HepG2 (cell line): ENCODE data around the gene PRMT7. TPM values are rescaled to one million over a fixed set of nuclear protein-coding genes. Genes with fewer than 3 reads are reported as not detected.

Experiments used
- AGO1 ChIP-seq: fragments of 200-400 bp; formaldehyde crosslinking; IDR thresholded peaks from 2 replicates; pipeline ENCODE4 v1.6.1; 2017; ENCODE audit warnings: mild to moderate bottlenecking, low read depth, low read length, moderate library complexity; ENCODE audit not compliant: poor library complexity, severe bottlenecking
- BHLHE40 ChIP-seq: IDR thresholded peaks from 2 replicates; pipeline ENCODE4 v1.6.1; 2011; ENCODE audit warnings: low read length, improper control_type of control experiment
- EED ChIP-seq: sonication (generic); formaldehyde crosslinking; IDR thresholded peaks from 2 replicates; pipeline ENCODE4 v1.5.0; 2020; ENCODE audit warnings: mild to moderate bottlenecking, missing genetic modification reagents
- EP300 ChIP-seq, 3 experiments: sonication (generic) in 1 of 3; formaldehyde crosslinking in 1 of 3; IDR thresholded peaks; 2 replicates each; pipeline versions ENCODE4 v1.5.1 to v1.6.1; 2011 to 2020; ENCODE audit warnings: low read depth in 2 of 3, low read length in 2 of 3, borderline replicate concordance in 1 of 3, improper control_type of control experiment in 1 of 3, mild to moderate bottlenecking in 1 of 3, missing genetic modification reagents in 1 of 3, moderate library complexity in 1 of 3
- GATAD2A ChIP-seq: IDR thresholded peaks from 2 replicates; pipeline ENCODE4 v1.6.1; 2016
- HMG20A ChIP-seq: IDR thresholded peaks from 2 replicates; pipeline ENCODE4 v1.6.1; 2016; ENCODE audit warnings: borderline replicate concordance
- IRF2 ChIP-seq: IDR thresholded peaks from 2 replicates; pipeline ENCODE4 v1.6.1; 2018; ENCODE audit warnings: missing genetic modification reagents, missing compliant biosample characterization
- ISX ChIP-seq: sonication (generic); formaldehyde crosslinking; conservative IDR thresholded peaks from 2 replicates; pipeline ENCODE4 v1.5.0; 2020; ENCODE audit warnings: missing genetic modification reagents
- KDM5B ChIP-seq: sonication (generic); formaldehyde crosslinking; IDR thresholded peaks from 2 replicates; pipeline ENCODE4 v1.4.0; 2020; ENCODE audit warnings: missing genetic modification reagents, mild to moderate bottlenecking, borderline replicate concordance
- MLLT10 ChIP-seq: sonication (generic); formaldehyde crosslinking; IDR thresholded peaks from 2 replicates; pipeline ENCODE4 v1.4.0; 2020; ENCODE audit warnings: missing genetic modification reagents
- NR2C2 ChIP-seq: sonication (generic); formaldehyde crosslinking; IDR thresholded peaks from 2 replicates; pipeline ENCODE4 v1.4.0; 2020; ENCODE audit warnings: missing genetic modification reagents, mild to moderate bottlenecking, moderate library complexity, borderline replicate concordance
- PLRG1 ChIP-seq: fragments of 450-650 bp; conservative IDR thresholded peaks from 2 replicates; pipeline ENCODE4 v1.6.1; 2016
- REL ChIP-seq: sonication (generic); formaldehyde crosslinking; conservative IDR thresholded peaks from 2 replicates; pipeline ENCODE4 v1.8.0; 2022; ENCODE audit warnings: mild to moderate bottlenecking, missing genetic modification reagents, moderate library complexity
- SYNCRIP ChIP-seq: fragments of 200-400 bp; formaldehyde crosslinking; IDR thresholded peaks from 2 replicates; pipeline ENCODE4 v1.6.1; 2018; ENCODE audit warnings: mild to moderate bottlenecking, low read depth, low read length; ENCODE audit not compliant: insufficient read depth
- TBL1XR1 ChIP-seq: fragments of 150-350 bp; IDR thresholded peaks from 2 replicates; pipeline ENCODE4 v1.6.1; 2014; ENCODE audit warnings: borderline replicate concordance, low read length; ENCODE audit not compliant: partially characterized antibody
- TGIF2 ChIP-seq: IDR thresholded peaks from 2 replicates; pipeline ENCODE4 v1.6.1; 2016; ENCODE audit warnings: control low read depth, missing compliant biosample characterization
- WIZ ChIP-seq: sonication (generic); formaldehyde crosslinking; IDR thresholded peaks from 2 replicates; pipeline ENCODE4 v1.5.1; 2020; ENCODE audit warnings: mild to moderate bottlenecking, missing genetic modification reagents
- ZBTB33 ChIP-seq: sonication (generic); formaldehyde crosslinking; IDR thresholded peaks from 2 replicates; pipeline ENCODE4 v1.4.0; 2020; ENCODE audit warnings: missing genetic modification reagents
- ZNF264 ChIP-seq: sonication (generic); formaldehyde crosslinking; IDR thresholded peaks from 2 replicates; pipeline ENCODE4 v1.4.0; 2020; ENCODE audit warnings: missing genetic modification reagents
- ZNF282 ChIP-seq: fragments of 450-650 bp; IDR thresholded peaks from 2 replicates; pipeline ENCODE4 v1.6.1; 2018; ENCODE audit not compliant: partially characterized antibody
- ZNF382 ChIP-seq: sonication (generic); formaldehyde crosslinking; IDR thresholded peaks from 2 replicates; pipeline ENCODE4 v1.5.0; 2020; ENCODE audit warnings: missing genetic modification reagents, mild to moderate bottlenecking, borderline replicate concordance
- ZNF558 ChIP-seq: sonication (generic); formaldehyde crosslinking; IDR thresholded peaks from 2 replicates; pipeline ENCODE4 v1.9.0; 2022; ENCODE audit warnings: mild to moderate bottlenecking, missing genetic modification reagents, borderline replicate concordance
- ZNF572 ChIP-seq: sonication (generic); formaldehyde crosslinking; IDR thresholded peaks from 2 replicates; pipeline ENCODE4 v1.5.1; 2020; ENCODE audit warnings: mild to moderate bottlenecking, missing genetic modification reagents
- ZNF605 ChIP-seq: sonication (generic); formaldehyde crosslinking; IDR thresholded peaks from 2 replicates; pipeline ENCODE4 v1.8.0; 2022; ENCODE audit warnings: mild to moderate bottlenecking, missing genetic modification reagents
- ZNF678 ChIP-seq: sonication (generic); formaldehyde crosslinking; IDR thresholded peaks from 2 replicates; pipeline ENCODE4 v1.4.0; 2020; ENCODE audit warnings: mild to moderate bottlenecking, missing genetic modification reagents
- ZNF780A ChIP-seq: sonication (generic); formaldehyde crosslinking; IDR thresholded peaks from 2 replicates; pipeline ENCODE4 v1.8.0; 2022; ENCODE audit warnings: mild to moderate bottlenecking, missing genetic modification reagents, moderate library complexity
- ZSCAN31 ChIP-seq: sonication (generic); formaldehyde crosslinking; IDR thresholded peaks from 2 replicates; pipeline ENCODE4 v1.5.0; 2020; ENCODE audit warnings: low read depth, mild to moderate bottlenecking, missing genetic modification reagents
- polyA plus RNA-seq, 8 experiments: library from polyadenylated mRNA; depleted of rRNA in 3 of 8; stranded (reverse) in 7 of 8; unstranded in 1 of 8; fragments of >200 nt; fragmentation: Illumina TruSeq in 4 of 8; extraction: Trizol in 4 of 8; gene quantifications; 2 replicates each; pipeline versions ENCODE4 v1.2.1 to v1.2.3, GENCODE V29; 2011 to 2016; ENCODE audit warnings: low read depth in 4 of 8, missing spikeins in 1 of 8, mixed read lengths in 1 of 8; ENCODE audit not compliant: insufficient read depth in 1 of 8
- total RNA-seq, 5 experiments: library from RNA; depleted of rRNA; stranded (reverse); fragments of >200 nt; fragmentation: Illumina TruSeq; extraction: Trizol; gene quantifications; 2 replicates each; pipeline ENCODE4 v1.2.3, GENCODE V29; 2016; ENCODE audit warnings: low read depth in 1 of 5
- TF ChIP-seq, protein P1 (sequence below): sonication (generic); formaldehyde crosslinking; IDR thresholded peaks from 2 replicates; pipeline ENCODE4 v1.5.0; 2020; ENCODE audit warnings: missing genetic modification reagents
- TF ChIP-seq, protein P2 (sequence below): sonication (generic); formaldehyde crosslinking; IDR thresholded peaks from 2 replicates; pipeline ENCODE4 v1.4.0; 2020; ENCODE audit warnings: mild to moderate bottlenecking, missing genetic modification reagents

The PRMT7 gene
- total and polyA plus RNA-seq, 2 of the 13 experiments (the other 11 are each of a cell fraction or from before 2014, with no cell fraction given): 47.5 to 55.0 TPM

DNA sequence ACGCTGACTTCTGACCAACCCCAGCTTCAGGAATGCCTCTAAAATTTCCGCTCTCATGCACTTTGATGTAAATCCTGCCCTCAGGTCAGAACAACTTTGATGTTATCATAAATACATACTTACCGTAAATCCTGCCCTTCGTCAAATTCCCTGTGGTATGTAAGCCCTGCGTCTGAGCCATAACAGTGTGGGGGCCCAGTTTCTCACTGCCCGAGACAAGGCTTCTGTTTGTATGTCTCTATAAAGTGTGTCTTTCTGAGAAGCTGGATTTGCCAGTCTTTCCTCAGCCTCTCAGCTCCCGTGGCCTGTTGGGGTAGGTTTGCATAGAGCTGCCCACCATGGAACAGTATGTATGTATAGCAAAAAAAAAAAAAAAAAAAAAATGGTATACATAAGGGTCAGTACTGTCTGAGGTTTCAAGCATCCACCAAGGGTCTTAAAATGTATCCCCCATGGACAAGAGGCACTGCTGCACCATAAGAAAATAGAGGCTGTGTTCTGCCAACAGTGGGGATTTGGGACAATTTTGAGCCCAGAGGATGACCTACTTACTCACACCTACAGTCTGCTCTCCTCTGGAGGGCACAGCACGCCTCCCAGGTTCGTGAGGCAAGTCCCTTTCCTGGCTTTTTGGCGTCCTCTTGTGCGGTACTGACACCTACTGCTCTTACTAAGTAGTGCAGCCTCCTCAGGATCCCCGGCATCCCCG, 17.5 kb downstream of the PRMT7 start (continued):
- TF ChIP-seq ZNF780A (CRISPR knock-in tag) (0 out of 2 replicates have a peak, but pooled peaks have one; percentile 63), IRF2 (CRISPR knock-in tag) (no peak), EED (CRISPR knock-in tag) (no peak), MLLT10 (no peak), REL (CRISPR knock-in tag) (no peak), ZNF558 (CRISPR knock-in tag) (no peak), AGO1 (no peak), SYNCRIP (no peak), ZNF605 (no peak), PLRG1 (no peak), ZNF678 (no peak), ISX (CRISPR knock-in tag) (no peak), ZNF282 (no peak), EP300 (IDR thresholded peaks at IDR 0.05; ENCODE audit: low read depth in 2 of 2, low read length in 2 of 2) (peak in 1 of 2 experiments; percentile 82; a peak in 2 of 4 replicates), EP300 (CRISPR knock-in tag; IDR thresholded peaks at IDR 0.05; ENCODE audit: borderline replicate concordance) (peak; percentile 28; the same call in 1 of the 2 replicates), ZNF572 (CRISPR knock-in tag) (no peak), TGIF2 (CRISPR knock-in tag) (peak; percentile 62; the same call in 1 of the 2 replicates), ZSCAN31 (CRISPR knock-in tag) (no peak), KDM5B (no peak), ZNF264 (CRISPR knock-in tag) (no peak), ZNF382 (CRISPR knock-in tag) (no peak), GATAD2A (CRISPR knock-in tag) (peak; percentile 34; the same call in 1 of the 2 replicates), WIZ (CRISPR knock-in tag) (no peak), BHLHE40 (no peak), NR2C2 (CRISPR knock-in tag) (0 out of 2 replicates have a peak, but pooled peaks have one; percentile 44), HMG20A (peak; percentile 66; the same call in 1 of the 2 replicates), ZBTB33 (CRISPR knock-in tag) (peak; percentile 62; the same call in 1 of the 2 replicates), TBL1XR1 (peak; percentile 35)
- TF ChIP-seq, protein P1, sequence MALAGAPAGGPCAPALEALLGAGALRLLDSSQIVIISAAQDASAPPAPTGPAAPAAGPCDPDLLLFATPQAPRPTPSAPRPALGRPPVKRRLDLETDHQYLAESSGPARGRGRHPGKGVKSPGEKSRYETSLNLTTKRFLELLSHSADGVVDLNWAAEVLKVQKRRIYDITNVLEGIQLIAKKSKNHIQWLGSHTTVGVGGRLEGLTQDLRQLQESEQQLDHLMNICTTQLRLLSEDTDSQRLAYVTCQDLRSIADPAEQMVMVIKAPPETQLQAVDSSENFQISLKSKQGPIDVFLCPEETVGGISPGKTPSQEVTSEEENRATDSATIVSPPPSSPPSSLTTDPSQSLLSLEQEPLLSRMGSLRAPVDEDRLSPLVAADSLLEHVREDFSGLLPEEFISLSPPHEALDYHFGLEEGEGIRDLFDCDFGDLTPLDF (CRISPR knock-in tag): no peak
- TF ChIP-seq, protein P2, sequence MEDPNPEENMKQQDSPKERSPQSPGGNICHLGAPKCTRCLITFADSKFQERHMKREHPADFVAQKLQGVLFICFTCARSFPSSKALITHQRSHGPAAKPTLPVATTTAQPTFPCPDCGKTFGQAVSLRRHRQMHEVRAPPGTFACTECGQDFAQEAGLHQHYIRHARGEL (CRISPR knock-in tag): no peak
